Omental fat pad (tissue), 4 donors: ENCODE measurements around the gene ZC3H12C. TPM values are rescaled to one million over a fixed set of nuclear protein-coding genes. Genes with fewer than 3 reads are reported as not detected.

Experiments
- ATAC-seq: fragments of 150-250 bp; one replicate; pipeline ENCODE4 v1.9.1; 2016; ENCODE audit warnings: mild to moderate bottlenecking, moderate library complexity; ENCODE audit not compliant: low FRiP score
- DNase-seq: peaks from one replicate; pipeline ENCODE4 v3.0.0-alpha.2; 2019; ENCODE audit warnings: low spot score
- total RNA-seq, 4 donors: library from RNA; depleted of rRNA; stranded (reverse); fragments of >200 nt; gene quantifications; one replicate each; pipeline ENCODE4 v1.1.0, GENCODE V29; 2016
- TF ChIP-seq, protein P1 (sequence below), 3 donors: fragments of 450-650 bp; IDR thresholded peaks; one replicate each; pipeline ENCODE4 v1.5.1; 2016 to 2017; ENCODE audit warnings: antibody characterized with exemption in 3 of 3, mild to moderate bottlenecking in 3 of 3, moderate library complexity in 2 of 3

ZC3H12C gene
- total RNA-seq, 4 donors from 2014 or later, result 12.0 to 19.4 (median 15.7) TPM

DNA sequence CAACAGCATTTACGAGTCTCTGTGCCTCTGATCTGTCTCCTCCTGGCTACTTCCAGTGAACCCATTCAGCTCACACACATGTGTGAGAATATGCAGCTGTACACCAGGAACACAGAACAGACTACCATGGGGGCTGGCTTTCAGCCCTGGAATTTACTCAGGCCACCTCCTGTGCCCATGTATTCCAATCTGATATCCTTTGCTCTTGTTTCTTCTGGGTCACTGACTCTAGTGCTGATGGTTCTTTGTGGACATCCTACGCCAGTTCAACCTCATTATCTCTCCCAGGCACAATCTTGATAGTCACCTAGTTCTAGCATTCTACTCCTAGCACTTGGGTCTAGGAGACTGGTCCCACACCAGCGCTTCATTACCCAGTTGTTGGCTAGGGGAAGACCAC is 23.0 kb upstream of the ZC3H12C start:
- ATAC-seq (no peak), DNase-seq (no peak)
- TF ChIP-seq, protein P1, sequence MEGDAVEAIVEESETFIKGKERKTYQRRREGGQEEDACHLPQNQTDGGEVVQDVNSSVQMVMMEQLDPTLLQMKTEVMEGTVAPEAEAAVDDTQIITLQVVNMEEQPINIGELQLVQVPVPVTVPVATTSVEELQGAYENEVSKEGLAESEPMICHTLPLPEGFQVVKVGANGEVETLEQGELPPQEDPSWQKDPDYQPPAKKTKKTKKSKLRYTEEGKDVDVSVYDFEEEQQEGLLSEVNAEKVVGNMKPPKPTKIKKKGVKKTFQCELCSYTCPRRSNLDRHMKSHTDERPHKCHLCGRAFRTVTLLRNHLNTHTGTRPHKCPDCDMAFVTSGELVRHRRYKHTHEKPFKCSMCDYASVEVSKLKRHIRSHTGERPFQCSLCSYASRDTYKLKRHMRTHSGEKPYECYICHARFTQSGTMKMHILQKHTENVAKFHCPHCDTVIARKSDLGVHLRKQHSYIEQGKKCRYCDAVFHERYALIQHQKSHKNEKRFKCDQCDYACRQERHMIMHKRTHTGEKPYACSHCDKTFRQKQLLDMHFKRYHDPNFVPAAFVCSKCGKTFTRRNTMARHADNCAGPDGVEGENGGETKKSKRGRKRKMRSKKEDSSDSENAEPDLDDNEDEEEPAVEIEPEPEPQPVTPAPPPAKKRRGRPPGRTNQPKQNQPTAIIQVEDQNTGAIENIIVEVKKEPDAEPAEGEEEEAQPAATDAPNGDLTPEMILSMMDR (IDR thresholded peaks at IDR 0.05), result no peak

GRCh38 chr11:110071197-110071596 is 22.0 kb upstream of the ZC3H12C start:
- ATAC-seq (no peak), DNase-seq (no peak)
- TF ChIP-seq, protein P1 (IDR thresholded peaks at IDR 0.05), result no peak

- ATAC-seq (no peak), DNase-seq (no peak)
- TF ChIP-seq, protein P1 (IDR thresholded peaks at IDR 0.05), result no peak
Measured at GRCh38 chr11:110072930-110073329, 20.3 kb upstream of the ZC3H12C start.

- DNase-seq (no peak), ATAC-seq (no peak)
- TF ChIP-seq, protein P1 (IDR thresholded peaks at IDR 0.05), result no peak
Measured at GRCh38 chr11:110074499-110074898, 18.7 kb upstream of the ZC3H12C start.

DNA sequence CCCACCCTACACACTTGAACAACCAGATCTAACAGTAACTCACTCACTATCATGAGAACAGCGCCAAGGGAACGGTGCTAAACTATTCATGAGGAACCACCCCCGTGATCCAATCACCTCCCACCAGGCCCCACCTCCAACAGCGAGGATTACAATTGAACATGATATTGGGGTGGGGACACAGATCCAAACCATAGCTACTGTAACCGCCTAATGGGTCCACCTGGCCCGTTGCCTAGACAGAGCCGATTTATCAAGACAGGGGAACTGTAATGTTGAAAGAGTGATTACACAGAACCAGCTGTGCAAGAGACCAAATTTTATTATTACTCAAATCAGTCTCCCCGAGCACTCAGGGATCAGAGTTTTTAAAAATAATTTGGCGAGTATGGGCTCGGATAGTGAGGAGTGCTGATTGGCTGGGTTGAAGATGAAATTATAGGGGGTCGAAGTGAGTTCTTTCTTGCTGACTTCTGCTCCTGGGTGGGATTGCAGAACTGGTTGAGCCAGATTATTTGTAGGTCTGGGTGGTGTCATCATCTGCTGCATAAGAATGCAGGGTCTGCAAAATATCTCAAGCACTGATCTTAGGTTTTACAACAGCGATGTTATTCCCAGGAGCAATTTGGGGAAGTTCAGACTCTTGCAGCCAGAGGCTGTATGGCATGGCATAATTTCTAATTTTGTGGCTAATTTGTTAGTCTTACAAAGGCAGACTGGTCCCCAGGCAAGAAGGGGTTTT is 17.9 kb upstream of the ZC3H12C start:
- ATAC-seq (no peak), DNase-seq (no peak)
- TF ChIP-seq, protein P1 (IDR thresholded peaks at IDR 0.05), result no peak

- TF ChIP-seq, protein P1 (IDR thresholded peaks at IDR 0.05), result no peak
- no peak for ATAC-seq
- DNase-seq, result no peak
Measured at GRCh38 chr11:110075847-110076208, 17.4 kb upstream of the ZC3H12C start.

GRCh38 chr11:110076371-110076965 is 16.7 kb upstream of the ZC3H12C start:
- TF ChIP-seq, protein P1 (IDR thresholded peaks at IDR 0.05), result no peak
- no peak for ATAC-seq

More at GRCh38 chr11:110076371-110076965, 16.7 kb upstream of the ZC3H12C start:
- DNase-seq, result no peak
